ENCODE measurements around the gene PCYOX1L. TPM values are rescaled to one million over a fixed set of nuclear protein-coding genes. Genes with fewer than 3 reads are reported as not detected.

PCYOX1L gene
- total RNA-seq, 1 experiment from 2014 or later = 15.3 TPM

- TF ChIP-seq CTCF (conservative IDR thresholded peaks at IDR 0.05) = no peak
- Histone ChIP-seq H3K27ac (ENCODE audit: insufficient read length, low read depth, low read length) (no peak overlapping the region), H3K9me3 (ENCODE audit: control insufficient read depth, low read depth, low read length) (no peaks in the 10 kb centered on the region), H2BK15ac (ENCODE audit: low read depth, low read length) (no peak overlapping the region), H3T11ph (ENCODE audit: low read length) (no peak overlapping the region), H3K4me1 (ENCODE audit: insufficient read depth, low read length) (no peaks in the 10 kb centered on the region), H4K8ac (replicated peaks; ENCODE audit: insufficient read length, low read depth, low read length) (no peak overlapping the region), H4K5ac (ENCODE audit: insufficient read length, low read depth, low read length) (no peak overlapping the region), H2AK5ac (ENCODE audit: insufficient read length, low read length) (no peak overlapping the region), H2BK120ac (ENCODE audit: low read depth, low read length, poor library complexity, severe bottlenecking) (no peak overlapping the region), H3K14ac (ENCODE audit: insufficient read depth, low read length) (no peak overlapping the region), H3K23ac (ENCODE audit: insufficient read length, low read depth, low read length) (no peak overlapping the region), H4K20me1 (ENCODE audit: control insufficient read depth, insufficient read depth, insufficient read length) (no peaks in the 10 kb centered on the region), H2BK5ac (ENCODE audit: insufficient read length, low read length) (no peak overlapping the region), H3K56ac (ENCODE audit: insufficient read length, low read depth, low read length) (no peak overlapping the region), H2BK12ac (ENCODE audit: insufficient read length, low read depth, low read length) (no peak overlapping the region), H3K18ac (ENCODE audit: insufficient read length, low read depth, low read length) (no peak overlapping the region), H3K79me2 (ENCODE audit: insufficient read depth, low read length) (no peaks in the 10 kb centered on the region), H3K79me1 (ENCODE audit: insufficient read depth, low read depth, low read length, poor library complexity, severe bottlenecking) (no peaks in the 10 kb centered on the region), H2AFZ (ENCODE audit: low read length) (no peak overlapping the region), H3K23me2 (ENCODE audit: insufficient read length, low read depth, low read length, poor library complexity, severe bottlenecking) (no peaks in the 10 kb centered on the region), H3K4ac (ENCODE audit: low read depth, low read length) (no peak overlapping the region), H3K27me3 (ENCODE audit: insufficient read depth, low read length) (no peaks in the 10 kb centered on the region), H2BK20ac (ENCODE audit: low read depth, low read length, poor library complexity, severe bottlenecking) (no peak overlapping the region), H4K91ac (ENCODE audit: insufficient read length, low read depth, low read length) (no peak overlapping the region), H3K9ac (ENCODE audit: extremely low read depth, insufficient read length, low read length) (no peak overlapping the region), H3K4me2 (ENCODE audit: insufficient read depth, insufficient read length, low read length) (no peak overlapping the region)
- H3K27ac Mint-ChIP-seq = 0 out of 7 replicates have a peak overlapping the region, but pooled peaks of 1 of the 3 experiments have one; percentile 60
- no peak overlapping the region for H3K4me3 Mint-ChIP-seq
- WGBS (ENCODE audit: extremely low coverage, insufficient read length, low lambda C conversion rate) = no CpG with 5 or more reads among the region's 16 CpGs
- DNase-seq = no peak
- H3K9me3 Mint-ChIP-seq = no peaks in the 10 kb centered on the region
- no peaks in the 10 kb centered on the region for H3K27me3 Mint-ChIP-seq (ENCODE audit: low read depth)
- H3K36me3 Mint-ChIP-seq (ENCODE audit: insufficient read depth in 1 of 3, low read depth in 3 of 3) = no peaks in the 10 kb centered on the region
- peaks cover 16 to 31% of the 10 kb centered on the region in 2 experiments for H3K4me1 Mint-ChIP-seq
Observed at GRCh38 chr5:149413477-149414210, 55.8 kb downstream of the PCYOX1L start.

All from H9 (cell line).